IMR-90 (cell line): ENCODE data around the gene OSGEP.

Experiments used
- CEBPB ChIP-seq: IDR thresholded peaks from 2 replicates; pipeline ENCODE4 v1.6.1; 2012; ENCODE audit warnings: low read depth, low read length, improper control_type of control experiment
- FOS ChIP-seq: fragments of 150-350 bp; IDR thresholded peaks from 2 replicates; pipeline ENCODE4 v1.6.1; 2016; ENCODE audit warnings: low read depth, low read length
- MAFK ChIP-seq: IDR thresholded peaks from 2 replicates; pipeline ENCODE4 v1.6.1; 2012; ENCODE audit warnings: low read depth, low read length, improper control_type of control experiment
- MAZ ChIP-seq: IDR thresholded peaks from 2 replicates; pipeline ENCODE4 v1.6.1; 2012; ENCODE audit warnings: low read depth, mild to moderate bottlenecking, low read length, improper control_type of control experiment, moderate library complexity, borderline replicate concordance
- MXI1 ChIP-seq: IDR thresholded peaks from 2 replicates; pipeline ENCODE4 v1.6.1; 2012; ENCODE audit warnings: low read depth, mild to moderate bottlenecking, low read length, moderate library complexity, borderline replicate concordance
- NFE2L2 ChIP-seq: fragments of 150-350 bp; IDR thresholded peaks from 2 replicates; pipeline ENCODE4 v1.6.1; 2016; ENCODE audit warnings: low read depth, mild to moderate bottlenecking, low read length
- POLR2A ChIP-seq: IDR thresholded peaks from 2 replicates; pipeline ENCODE4 v1.6.1; 2012; ENCODE audit warnings: mild to moderate bottlenecking, low read depth, low read length
- TF ChIP-seq, protein P1 (sequence below): fragments of 150-350 bp; IDR thresholded peaks from 2 replicates; pipeline ENCODE4 v1.6.1; 2017; ENCODE audit warnings: mild to moderate bottlenecking, antibody characterized with exemption, low read length, low read depth
- TF ChIP-seq, protein P2 (sequence below): conservative IDR thresholded peaks from 2 replicates; pipeline ENCODE4 v1.5.1; 2012; ENCODE audit warnings: mild to moderate bottlenecking, low read depth, low read length, improper control_type of control experiment
- TF ChIP-seq, protein P3 (sequence below): fragments of 150-350 bp; IDR thresholded peaks from 2 replicates; pipeline ENCODE4 v1.6.1; 2016; ENCODE audit warnings: low read depth, mild to moderate bottlenecking, low read length, moderate library complexity, borderline replicate concordance

DNA sequence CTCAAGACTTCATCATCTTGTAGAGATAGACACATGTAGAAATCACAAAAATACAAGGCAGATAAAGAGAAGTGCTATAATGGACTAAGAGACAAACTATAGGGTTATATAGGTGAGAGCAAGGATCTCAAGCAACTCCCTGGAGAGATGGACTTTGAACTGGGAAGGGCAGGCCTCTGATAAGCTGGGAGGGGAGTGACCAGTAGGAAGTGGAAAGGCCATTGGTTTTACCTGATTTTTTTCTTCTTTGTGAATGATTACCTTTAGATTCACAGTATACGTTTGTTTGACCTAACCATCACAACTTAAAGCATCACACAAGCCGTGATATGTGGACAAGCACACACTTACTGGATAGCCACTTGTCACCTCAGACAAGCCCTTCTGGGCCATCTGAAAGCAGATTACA lies 36.1 kb downstream of the OSGEP start:
- TF ChIP-seq, protein P1, sequence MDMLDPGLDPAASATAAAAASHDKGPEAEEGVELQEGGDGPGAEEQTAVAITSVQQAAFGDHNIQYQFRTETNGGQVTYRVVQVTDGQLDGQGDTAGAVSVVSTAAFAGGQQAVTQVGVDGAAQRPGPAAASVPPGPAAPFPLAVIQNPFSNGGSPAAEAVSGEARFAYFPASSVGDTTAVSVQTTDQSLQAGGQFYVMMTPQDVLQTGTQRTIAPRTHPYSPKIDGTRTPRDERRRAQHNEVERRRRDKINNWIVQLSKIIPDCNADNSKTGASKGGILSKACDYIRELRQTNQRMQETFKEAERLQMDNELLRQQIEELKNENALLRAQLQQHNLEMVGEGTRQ: no peak
- TF ChIP-seq NFE2L2 (no peak), POLR2A (no peak), FOS (no peak), CEBPB (no peak), MAZ (no peak), MXI1 (no peak), MAFK (no peak)
- TF ChIP-seq, protein P2, sequence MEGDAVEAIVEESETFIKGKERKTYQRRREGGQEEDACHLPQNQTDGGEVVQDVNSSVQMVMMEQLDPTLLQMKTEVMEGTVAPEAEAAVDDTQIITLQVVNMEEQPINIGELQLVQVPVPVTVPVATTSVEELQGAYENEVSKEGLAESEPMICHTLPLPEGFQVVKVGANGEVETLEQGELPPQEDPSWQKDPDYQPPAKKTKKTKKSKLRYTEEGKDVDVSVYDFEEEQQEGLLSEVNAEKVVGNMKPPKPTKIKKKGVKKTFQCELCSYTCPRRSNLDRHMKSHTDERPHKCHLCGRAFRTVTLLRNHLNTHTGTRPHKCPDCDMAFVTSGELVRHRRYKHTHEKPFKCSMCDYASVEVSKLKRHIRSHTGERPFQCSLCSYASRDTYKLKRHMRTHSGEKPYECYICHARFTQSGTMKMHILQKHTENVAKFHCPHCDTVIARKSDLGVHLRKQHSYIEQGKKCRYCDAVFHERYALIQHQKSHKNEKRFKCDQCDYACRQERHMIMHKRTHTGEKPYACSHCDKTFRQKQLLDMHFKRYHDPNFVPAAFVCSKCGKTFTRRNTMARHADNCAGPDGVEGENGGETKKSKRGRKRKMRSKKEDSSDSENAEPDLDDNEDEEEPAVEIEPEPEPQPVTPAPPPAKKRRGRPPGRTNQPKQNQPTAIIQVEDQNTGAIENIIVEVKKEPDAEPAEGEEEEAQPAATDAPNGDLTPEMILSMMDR: no peak
- TF ChIP-seq, protein P3, sequence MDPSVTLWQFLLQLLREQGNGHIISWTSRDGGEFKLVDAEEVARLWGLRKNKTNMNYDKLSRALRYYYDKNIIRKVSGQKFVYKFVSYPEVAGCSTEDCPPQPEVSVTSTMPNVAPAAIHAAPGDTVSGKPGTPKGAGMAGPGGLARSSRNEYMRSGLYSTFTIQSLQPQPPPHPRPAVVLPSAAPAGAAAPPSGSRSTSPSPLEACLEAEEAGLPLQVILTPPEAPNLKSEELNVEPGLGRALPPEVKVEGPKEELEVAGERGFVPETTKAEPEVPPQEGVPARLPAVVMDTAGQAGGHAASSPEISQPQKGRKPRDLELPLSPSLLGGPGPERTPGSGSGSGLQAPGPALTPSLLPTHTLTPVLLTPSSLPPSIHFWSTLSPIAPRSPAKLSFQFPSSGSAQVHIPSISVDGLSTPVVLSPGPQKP: no peak
